ENCODE data around the gene NLRP12.
"Not testable (repeated sequence)": the region's sequence is repeated elsewhere in the genome, so short reads cannot be mapped to it uniquely, and the experiment has no call there.

Gene NLRP12

DNA sequence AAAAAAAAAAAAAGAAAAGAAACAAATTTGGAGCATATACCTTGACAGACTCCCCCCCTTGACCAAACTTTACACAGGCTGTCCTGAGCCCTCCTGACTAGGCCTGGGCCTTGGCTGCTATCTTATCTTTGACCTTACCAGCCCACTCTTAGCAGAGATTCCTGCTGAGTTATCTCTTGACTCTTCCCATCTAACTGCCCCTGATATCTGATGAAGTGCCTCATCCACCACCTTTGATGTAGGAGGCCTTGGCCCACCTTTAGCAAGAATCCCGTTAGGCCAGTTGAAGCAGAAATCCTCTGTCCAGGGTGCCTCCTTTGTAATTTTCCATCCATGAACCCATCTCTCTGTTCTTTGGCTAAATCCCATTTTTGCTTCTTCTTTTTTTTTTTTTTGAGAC, 43.6 kb downstream of the NLRP12 start:
- DNase-seq (ENCODE audit: low read depth), result no peak

DNA sequence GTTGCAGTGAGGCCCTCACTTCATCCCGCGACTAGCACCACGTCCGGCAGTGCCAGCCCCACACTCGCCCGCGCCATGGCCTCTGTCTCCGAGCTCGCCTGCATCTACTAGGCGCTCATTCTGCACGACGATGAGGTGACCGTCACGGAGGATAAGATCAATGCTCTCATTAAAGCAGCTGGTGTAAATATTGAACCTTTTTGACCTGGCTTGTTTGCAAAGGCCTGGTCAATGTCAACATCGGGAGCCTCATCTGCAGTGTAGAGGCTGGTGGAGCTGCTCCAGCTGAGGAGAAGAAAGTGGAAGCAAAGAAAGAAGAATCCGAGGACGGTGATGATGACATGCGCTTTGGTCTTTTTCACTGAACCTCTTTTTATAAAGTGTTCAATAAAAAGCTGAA, 48.6 kb downstream of the NLRP12 start:
- no peak for DNase-seq (ENCODE audit: low read depth)

DNA sequence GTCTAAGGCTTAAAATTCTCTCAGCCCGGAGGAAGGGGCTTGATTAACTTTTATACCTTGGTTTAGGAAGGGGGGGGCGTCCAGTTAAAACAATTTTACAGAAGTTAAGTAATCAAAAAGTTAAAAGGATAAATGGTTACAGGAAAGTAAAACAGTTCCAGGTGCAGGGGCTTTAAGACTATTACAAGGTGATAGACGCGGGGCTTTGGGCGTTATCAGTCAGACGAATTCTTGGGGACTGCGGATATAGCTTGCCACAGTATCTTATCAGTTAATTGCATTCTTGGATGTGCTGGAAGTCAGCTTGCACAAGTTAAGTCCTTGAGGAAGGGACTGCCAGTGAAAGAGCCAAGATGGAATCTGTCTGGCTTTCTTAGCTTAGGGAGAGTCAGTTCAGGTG, 49.6 kb downstream of the NLRP12 start:
- not testable (repeated sequence) for DNase-seq (ENCODE audit: low read depth)

DNA sequence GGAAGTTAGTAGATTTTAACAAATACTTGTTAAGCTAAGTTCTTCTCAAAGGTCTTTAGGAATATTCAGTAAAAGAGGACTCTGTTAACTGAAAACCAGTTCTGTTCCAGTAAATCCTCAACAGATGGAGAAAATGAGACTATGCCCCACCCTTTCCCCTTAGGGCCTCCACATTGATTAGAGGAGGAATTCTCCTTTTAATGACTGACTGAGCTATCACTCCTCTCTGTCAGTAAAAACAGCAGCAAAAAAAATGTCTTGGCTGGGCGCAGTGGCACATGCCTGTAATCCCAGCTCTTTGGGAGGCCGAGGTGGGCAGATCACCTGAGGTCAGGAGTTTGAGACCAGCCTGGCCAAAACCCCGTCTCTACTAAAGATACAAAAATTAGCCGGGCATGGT, 50.1 kb downstream of the NLRP12 start:
- no peak for DNase-seq (ENCODE audit: low read depth)

DNA sequence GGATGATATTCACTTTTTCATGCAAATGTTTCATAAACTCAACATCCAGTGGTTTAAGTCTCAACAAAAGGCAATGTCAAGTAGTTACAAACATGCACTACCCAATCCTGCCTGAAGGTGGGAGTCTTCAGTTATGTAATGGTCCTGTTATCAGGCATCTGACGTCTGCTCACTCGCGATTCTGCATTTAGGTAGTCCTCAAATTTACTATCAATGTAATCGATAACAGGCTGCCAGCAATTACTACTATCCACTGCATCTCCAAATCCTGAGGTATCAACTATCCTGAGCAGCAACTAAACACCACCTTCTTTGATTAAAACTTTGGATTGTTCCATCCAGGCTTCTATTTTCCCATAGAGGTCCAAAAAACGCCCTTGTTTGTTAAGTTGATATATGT, 51.2 kb downstream of the NLRP12 start:
- DNase-seq (ENCODE audit: low read depth), result peak; percentile 8

DNA sequence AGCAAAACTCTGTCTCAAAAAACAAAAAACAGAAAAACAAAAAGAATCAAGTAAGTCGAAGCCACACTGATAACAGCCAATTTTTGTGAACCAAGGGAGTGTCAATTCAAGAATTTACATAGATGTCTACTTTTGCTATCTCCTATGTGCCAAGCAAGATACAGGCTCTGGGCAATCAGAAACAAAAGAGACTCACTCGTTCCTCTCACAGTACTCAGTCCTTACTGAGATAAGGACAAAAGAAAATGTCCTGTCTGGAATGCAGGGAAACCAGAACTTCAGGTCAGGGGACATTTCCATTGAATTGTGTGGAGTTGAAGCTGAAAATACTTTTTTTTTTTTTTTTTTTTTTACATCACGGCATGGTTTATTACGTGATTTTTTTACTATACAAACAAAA, 53.0 kb downstream of the NLRP12 start:
- no peak for DNase-seq (ENCODE audit: low read depth)

DNA sequence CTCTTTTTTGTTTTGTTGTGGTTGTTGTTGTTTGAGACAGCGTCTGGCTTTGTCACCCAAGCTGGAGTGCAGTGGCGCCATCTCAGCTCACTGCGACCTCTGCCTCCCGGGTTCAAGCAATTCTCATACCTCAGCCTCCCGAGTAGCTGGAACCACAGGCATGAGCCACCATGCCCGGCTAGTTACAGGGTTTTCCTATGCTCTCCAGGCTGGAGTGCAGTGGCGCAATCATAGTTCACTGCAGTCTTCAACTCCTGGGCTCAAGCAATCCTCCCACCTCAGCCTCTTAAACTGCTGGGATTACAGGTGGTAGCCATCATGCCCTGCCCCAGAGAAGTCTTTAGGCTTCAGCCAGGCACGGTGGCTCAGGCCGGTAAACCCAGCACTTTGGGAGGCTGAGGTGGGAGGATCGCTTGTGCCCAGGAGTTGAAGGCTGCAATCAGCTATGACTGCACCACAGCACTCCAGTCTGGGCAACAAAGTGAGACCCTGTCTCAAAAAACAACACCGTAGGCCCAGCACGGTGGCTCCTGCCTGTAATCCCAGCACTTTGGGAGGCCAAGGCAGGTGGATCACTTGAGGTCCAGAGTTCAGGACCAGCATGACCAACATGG, 54.3 kb downstream of the NLRP12 start:
- not testable (repeated sequence) for DNase-seq (ENCODE audit: low read depth)

DNA sequence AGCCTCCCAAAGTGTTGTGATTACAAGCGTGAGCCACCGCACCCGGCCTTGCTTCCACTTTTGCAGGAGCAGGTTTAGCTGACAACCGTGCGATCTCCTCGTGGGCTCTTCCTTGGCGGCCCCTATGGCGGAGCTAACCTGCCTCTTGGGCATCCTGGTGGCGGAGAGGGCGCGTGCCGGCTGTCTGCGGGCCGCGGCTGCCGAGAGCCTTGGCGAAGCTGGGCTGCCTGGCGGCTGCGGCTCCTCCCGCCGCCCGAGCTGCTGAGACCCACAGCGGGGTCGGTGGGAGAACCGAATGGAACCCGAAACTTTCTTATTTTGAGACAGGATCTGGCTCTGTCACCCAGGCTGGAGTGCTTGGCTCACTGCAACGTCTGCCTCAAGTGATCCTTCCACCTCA, 55.7 kb downstream of the NLRP12 start:
- no peak for DNase-seq (ENCODE audit: low read depth)

DNA sequence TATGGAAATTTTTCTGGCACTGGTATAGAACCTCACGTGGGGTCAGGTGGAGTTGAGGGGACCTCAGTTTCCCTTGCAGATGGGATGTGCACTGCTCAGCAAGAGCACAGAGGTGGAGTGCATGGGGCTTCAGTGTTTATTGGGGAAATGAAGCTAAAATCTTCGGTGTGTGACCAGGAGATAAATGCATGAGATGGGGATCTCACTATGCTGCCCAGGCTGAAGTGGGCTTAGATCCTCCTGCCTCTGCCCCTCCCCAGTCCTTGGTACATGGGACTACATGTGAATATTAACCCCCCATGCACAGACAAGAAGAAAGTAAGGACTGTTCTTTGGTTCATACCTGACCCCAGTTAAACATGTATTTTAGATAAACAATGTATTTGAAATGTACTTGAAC, 65.1 kb downstream of the NLRP12 start:
- DNase-seq (ENCODE audit: low read depth), result not testable (repeated sequence)
